T-helper 1 cell treated with Interleukin-12 subunit alpha and Interleukin-12 subunit beta and Interleukin-4 antibody, amounts not matched to agents 30 ng/mL and 1 ng/mL, for 36 hours (primary cell): ENCODE results near the gene PIGV. TPM values are rescaled to one million over a fixed set of nuclear protein-coding genes. Genes with fewer than 3 reads are reported as not detected.
"Not testable (repeated sequence)": the region's sequence is repeated elsewhere in the genome, so short reads cannot be mapped to it uniquely, and the experiment has no call there.

Source experiments
- intact Hi-C: fragments of 100-400 bp; cut with micrococcal nuclease; formaldehyde crosslinking; loops from one replicate; pipeline ENCODE4 v1.15.1; 2024
- total RNA-seq: library from RNA; stranded (reverse); gene quantifications from 2 replicates; pipeline ENCODE4 v1.2.3, GENCODE V29; 2022

Gene PIGV
- total RNA-seq, 1 donor from 2014 or later = 11.3 TPM

GRCh38 chr1:26789931-26790330 lies 2.2 kb downstream of the PIGV start:
- intact Hi-C loops = loop anchor here (1.0 to 10.0 kb wide), 9 partner anchors 10 to 473 kb away; partner anchors contain the start of genes CD52, HMGN2 and TRNP1

DNA sequence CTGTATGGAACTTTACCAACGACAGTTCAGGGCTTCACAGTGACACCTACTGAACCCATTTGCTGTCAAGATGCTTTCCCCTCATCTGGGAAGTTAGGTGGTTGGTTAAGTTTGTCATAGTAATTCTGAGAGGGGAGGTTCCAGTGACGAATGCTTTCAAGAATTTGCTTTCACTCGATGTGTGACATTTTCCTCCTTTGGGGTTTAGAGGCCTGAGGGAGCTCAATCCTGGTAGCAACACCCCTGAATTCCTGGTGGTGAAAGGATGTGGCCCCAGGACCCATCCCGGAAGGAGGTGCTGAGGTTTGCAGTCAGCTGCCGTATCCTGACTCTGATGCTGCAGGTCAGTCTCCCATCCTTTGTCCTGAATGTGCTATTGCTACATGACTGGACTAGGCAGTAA lies 2.8 kb downstream of the PIGV start:
- intact Hi-C loops = loop anchor here (1.0 kb wide), 3 partner anchors 10 to 75 kb away; no protein-coding TSS in a partner anchor

DNA sequence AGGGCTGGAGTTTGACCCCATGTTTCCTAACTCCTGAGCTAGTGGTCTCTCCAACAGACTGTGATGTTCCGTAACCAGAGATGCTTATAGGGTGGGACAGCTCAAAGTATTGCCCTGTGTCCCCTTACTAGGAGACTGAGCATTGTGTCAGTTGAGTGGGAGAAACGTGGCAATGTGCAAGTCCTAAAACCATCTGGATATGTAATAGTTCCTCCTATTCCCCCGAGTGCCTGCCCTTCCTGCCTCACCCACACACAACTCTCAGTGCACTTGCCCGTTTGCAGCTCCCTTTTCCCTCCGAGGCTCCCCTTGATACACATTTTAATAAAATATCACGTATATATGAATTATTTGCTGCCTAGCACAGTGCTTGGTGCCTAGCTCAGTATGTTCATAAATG lies 3.4 kb downstream of the PIGV start:
- intact Hi-C loops = no loop called here

DNA sequence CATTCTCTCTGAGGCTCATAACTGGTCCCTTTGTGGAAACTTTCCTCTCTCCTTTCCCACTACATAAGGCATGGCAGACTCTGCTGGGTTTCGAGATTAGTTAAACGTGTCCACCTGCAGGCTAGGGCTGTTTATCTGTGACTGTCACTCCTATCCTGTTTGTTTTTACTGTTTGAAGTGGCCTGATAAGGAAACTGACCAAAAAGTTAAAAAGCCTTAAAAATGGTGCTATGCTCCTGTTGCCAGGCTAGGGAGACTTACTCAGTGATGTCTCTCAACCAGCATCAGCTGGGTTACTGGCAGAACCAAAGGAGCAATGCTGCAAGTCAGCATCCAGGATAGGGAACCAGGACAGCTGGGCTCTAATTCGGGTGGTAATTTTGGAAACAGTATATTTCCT lies 3.9 kb downstream of the PIGV start:
- intact Hi-C loops = no loop called here

DNA sequence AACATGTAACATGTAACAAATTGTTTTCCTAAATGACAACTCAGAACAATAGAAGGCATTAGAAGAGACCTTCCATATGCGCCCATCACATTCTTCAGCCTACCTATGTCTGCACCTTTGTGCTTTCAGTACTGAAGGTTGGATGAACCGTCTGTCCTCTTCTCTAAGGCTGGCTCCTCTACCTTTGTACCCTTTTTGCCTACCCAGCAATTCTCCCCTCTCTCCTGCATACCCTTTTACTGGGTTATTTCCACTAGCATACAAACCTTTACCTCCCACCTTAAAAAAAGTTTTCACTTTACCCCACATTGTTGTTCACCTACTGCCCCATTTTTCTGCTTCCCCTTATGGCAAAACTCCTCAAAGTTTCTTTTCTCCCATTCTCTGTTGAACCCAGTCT lies 5.2 kb downstream of the PIGV start:
- intact Hi-C loops = no loop called here

GRCh38 chr1:26794391-26794790 lies 6.6 kb downstream of the PIGV start:
- intact Hi-C loops = no loop called here

DNA sequence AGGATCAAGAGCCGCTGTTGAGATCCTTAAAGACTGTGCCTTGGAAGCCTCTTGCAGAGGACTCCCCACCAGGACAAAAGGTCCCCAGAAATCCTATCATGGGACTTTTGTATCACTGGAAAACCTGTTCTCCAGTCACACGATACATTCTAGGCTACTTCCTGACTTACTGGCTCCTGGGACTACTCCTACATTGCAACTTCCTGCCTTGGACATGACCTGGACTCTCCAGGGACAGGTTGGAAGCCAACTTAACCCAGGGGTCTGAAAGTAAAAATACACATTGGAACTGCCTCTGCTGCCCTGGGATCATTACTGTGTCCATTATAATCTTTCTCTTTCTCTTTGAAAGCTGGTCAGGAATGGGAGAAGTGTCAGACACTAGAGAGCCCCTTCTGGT lies 9.9 kb downstream of the PIGV start:
- intact Hi-C loops = no loop called here

- intact Hi-C loops = loop anchor here (1.0 kb wide), 1 partner anchor 9 kb away; no protein-coding TSS in a partner anchor
Measured at GRCh38 chr1:26799479-26800142, 11.9 kb downstream of the PIGV start.

DNA sequence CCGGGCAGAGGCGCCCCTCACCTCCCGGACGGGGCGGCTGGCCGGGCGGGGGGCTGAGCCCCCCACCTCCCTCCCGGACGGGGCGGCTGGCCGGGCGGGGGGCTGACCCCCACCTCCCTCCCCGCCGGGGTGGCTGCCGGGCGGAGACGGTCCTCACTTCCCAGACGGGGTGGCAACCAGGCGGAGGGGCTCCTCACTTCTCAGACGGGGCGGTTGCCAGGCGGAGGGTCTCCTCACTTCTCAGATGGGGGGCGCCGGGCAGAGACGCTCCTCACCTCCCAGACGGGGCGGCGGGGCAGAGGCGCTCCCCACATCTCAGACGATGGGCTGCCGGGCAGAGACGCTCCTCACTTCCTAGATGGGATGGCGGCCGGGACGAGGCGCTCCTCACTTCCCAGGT lies 16.2 kb downstream of the PIGV start:
- intact Hi-C loops = not testable (repeated sequence)

DNA sequence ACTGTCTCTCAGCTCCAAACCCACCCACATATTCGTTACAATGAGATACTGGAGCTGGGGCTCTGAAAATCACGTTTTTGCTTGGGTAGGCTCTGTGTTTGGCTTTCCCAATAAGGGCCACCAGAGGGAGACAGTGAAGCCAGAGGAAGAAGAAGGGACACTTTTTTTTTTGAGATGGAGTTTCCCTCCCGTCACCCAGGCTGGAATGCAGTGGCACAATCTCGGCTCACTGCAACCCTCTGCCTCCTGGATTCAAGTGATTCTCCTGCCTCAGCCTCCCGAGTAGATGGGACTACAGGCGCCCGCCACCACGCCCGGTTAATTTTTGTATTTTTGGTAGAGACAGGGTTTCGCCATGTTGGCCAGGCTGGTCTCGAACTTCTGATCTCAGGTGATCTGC lies 22.4 kb downstream of the PIGV start:
- intact Hi-C loops = loop anchor here (1.0 kb wide), 4 partner anchors 15 to 68 kb away; no protein-coding TSS in a partner anchor

- intact Hi-C loops = no loop called here
Measured at GRCh38 chr1:26811057-26811456, 23.3 kb downstream of the PIGV start.

DNA sequence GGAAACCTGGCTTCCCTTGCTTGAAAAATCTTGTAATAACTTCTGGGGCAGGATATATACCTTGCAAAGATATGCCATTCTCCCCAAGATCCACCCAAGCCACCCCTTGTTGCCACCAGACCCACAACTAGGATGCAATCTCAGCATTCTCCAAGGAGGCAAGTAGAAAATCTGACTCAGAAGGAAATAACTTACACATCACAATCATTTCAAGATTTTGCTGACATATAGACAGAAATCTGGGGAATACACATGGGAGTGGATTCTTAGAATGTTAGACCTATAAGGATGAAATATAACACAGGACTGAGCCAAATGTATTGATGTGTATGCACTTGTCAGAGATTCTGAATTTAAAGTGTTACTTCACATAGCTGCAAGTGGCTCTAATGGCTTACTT lies 24.0 kb downstream of the PIGV start:
- intact Hi-C loops = no loop called here

DNA sequence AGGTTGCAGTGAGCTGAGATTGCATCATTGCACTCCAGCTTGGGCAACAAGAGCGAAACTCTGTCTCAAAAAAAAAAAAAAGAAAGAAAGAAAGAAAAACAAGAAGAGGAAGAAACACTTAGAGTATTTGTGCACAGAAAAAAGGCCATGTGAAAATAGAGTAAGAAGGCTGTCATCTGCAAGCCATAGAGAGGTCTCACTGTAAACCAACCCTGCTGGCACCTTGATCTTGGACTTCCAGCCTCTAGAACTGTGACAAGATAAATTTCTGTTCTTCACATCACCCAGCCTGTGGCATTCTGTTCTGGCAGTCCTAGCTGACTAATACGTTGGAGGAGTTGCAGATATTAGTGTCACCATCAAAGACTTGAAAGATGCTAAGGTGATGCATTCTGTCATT lies 26.6 kb downstream of the PIGV start:
- intact Hi-C loops = no loop called here

GRCh38 chr1:26814893-26815292 lies 27.1 kb downstream of the PIGV start:
- intact Hi-C loops = no loop called here

DNA sequence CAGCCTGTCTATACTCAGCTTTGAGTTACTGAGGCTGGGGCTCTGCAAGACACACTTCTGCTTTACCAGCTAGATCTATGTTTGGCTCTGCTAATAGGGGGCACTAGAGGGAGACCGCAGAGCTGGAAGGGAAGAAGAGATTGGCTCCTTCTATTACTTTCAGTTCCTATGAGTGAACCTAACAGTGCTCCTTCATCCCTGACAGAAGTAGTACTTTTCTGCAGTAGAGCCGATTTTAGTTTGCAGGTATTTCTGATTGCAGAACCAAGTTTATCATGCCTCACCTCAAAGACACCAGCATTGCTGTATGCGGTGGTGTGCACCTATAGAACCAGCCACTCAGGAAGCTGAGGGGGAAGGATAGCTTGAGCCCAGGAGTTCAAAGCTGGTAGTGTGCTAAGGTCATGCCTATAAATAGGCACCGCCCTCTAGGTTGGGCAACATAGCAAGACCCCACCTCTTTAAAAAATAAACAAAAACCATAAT lies 33.1 kb downstream of the PIGV start:
- intact Hi-C loops = no loop called here

DNA sequence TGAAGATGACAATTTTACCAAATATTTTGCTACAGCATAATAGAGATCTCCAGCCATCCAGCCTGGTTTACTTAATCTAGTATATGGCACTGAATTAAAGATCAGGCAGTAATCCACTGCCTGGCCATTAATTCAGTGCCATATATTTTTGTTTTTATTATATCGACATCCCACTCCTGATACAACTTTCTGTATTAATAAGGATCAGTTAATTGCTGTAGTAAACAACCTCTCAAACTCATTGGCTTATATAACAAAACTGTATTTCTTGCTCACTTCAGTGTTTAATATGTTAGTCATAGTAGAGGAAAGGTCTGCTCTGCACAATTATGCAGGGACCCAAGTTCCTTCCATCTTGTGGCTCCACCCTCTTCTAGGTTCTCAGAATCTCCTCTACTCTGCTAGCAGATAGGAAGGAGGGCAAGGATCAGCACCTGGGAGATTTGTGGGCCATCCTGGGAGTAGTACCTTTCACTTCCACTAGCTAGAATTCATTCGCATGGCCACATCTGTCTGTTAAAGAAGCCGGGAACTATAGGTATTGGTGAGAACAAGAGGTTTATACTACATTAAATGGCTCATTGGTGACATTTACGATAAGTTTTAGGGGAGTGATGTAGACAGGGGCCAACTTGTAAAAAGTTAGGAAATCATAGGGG lies 35.1 kb downstream of the PIGV start:
- intact Hi-C loops = no loop called here

DNA sequence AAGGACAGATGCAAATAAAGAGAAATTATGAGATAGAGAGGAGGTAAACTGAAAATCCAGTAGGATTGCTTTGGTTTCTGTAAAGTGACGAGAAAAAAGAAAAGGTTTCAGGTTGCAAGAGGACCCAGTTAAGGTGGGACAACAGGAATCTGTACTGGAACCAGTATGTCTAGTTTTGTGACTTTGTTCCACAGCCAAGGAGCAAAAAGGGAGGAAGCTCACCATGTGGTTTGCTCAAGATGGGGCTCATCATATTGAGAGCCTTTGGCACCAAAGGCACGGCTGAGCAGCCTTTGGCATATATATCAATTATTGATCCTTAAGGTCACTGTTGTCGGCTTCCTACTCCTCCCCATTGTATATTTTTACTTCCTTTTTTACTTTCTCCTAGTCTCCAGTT lies 37.0 kb downstream of the PIGV start:
- intact Hi-C loops = loop anchor here (1.0 kb wide), 2 partner anchors 9 to 14 kb away; no protein-coding TSS in a partner anchor

DNA sequence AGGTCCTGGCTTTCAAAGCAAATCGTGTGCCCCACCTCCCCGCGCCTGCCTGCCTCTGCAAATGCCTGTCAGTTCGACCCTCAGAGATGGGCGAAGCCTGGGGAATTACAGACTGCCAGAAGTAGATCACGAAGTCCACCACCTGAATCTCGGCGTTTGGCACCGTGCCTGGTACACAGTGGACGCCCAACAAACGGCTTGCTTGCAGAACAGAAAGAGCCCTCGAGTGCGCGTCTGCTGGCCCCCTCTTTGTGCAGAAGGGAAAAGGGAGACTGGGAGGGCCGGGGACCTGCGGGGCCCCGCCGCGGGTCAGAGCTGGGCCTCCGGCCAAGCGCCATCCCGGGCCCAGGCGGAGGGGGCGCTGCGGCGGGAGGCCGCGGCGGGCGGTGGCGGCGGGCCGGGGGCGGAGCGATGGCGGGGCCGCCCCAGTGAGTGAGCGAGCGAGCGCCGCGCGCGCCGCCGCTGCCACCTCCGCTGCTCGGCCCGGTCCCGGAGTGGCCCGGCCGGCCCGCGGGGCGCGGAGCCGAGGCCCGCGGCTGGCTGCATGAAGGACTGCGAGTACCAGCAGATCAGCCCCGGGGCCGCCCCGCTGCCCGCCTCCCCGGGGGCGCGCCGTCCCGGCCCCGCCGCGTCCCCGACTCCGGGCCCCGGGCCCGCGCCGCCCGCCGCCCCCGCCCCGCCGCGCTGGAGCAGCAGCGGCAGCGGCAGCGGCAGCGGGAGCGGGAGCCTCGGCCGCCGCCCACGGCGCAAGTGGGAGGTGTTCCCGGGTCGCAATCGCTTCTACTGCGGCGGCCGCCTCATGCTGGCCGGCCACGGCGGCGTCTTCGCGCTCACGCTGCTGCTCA lies 38.7 kb downstream of the PIGV start, which contains the start of gene ZDHHC18:
Gene ZDHHC18, plus strand, starts transcription at position 428 of the 845 bp plus-strand sequence. Its CDS starts 117 bp downstream, at position 545.
- intact Hi-C loops = loop anchor here (1.0 kb wide), 1 partner anchor 39 kb away; no protein-coding TSS in a partner anchor

- intact Hi-C loops = no loop called here
Measured at GRCh38 chr1:26827106-26827604, 39.4 kb downstream of the PIGV start.

DNA sequence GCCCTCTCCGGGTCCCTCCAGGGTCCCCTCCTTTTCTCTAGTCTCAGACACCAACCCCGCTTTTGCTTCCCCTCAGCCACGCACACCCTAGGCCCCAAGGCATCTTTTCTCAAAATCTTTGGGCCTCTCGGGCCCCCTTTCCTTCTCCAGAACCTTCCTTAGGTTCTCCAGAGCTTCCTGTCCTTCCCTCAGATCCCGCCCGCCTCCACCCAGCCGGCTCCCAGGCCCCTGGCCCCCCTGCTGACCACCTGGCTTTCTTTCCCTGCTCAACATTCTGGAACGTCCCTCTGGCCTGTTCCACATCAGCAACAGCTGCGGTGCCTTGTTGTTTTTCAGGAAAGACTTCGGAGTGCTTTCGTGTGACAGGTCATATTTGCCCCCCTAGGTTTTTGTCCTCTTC lies 39.9 kb downstream of the PIGV start:
- intact Hi-C loops = loop anchor here (1.0 kb wide), 1 partner anchor 63 kb away; the partner anchor contains the start of gene GPN2

DNA sequence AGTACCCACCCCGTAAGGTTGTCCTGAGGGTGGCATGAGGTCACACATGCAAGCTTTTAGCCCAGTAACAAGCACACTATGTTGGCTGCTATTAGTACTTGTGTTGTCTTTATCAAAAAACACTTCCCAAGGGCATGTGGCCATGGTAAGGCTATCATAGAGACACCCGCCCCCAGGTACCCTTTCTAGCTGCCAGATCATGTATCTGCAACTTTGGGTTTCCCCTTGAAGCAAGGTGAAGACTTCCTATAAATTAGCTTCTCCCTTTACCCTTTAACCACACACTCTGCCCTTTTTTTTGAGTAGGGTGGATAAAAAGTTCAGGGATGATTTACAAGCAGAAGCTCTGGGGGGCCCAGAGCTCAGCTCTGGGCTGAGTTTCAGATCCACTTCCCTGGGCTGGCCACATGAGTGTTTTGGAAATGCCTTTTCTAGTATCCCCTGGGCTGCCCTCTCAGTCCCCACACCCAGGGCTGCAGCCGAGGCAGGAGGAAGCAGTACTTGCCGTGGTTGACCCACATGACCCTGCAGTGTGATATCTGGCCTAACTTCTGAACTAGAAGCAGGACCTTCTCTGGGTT lies 40.8 kb downstream of the PIGV start:
- intact Hi-C loops = loop anchor here (1.0 kb wide), 1 partner anchor 62 kb away; the partner anchor contains the start of gene GPN2
